Loucy (cell line): Measurements from ENCODE around the gene RPH3AL.

Experiments
- EZH2phosphoT487 ChIP-seq: fragments of 200-600 bp; IDR thresholded peaks from 2 replicates; pipeline ENCODE4 v1.6.1; 2018; ENCODE audit warnings: antibody characterized with exemption, mild to moderate bottlenecking, moderate library complexity, borderline replicate concordance
- TF ChIP-seq, protein P1 (sequence below): fragments of 200-600 bp; sonication (generic); conservative IDR thresholded peaks from 2 replicates; pipeline ENCODE4 v1.5.1; 2014; ENCODE audit warnings: mild to moderate bottlenecking, antibody characterized with exemption, low read length

DNA sequence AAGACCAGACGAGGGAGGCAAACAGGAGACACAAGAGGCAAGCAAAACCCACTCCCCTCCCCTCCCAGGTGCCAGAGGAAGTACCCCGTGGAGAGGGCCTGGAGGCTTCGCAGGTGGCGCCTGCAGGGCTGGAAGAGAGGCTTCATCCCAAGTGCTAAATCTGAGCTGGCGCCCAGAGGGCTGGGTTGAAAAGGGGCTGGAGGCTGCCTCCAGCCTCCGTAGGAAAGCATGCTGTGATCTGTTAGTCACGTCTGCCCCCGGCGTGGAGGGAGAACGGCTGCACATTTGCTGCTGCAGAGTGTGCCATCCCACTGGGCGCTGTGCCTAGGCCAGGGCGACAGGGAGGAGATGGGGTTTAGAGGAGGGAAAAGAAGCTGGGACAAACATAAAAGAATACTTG, 16.9 kb downstream of the RPH3AL start:
- TF ChIP-seq, protein P1, sequence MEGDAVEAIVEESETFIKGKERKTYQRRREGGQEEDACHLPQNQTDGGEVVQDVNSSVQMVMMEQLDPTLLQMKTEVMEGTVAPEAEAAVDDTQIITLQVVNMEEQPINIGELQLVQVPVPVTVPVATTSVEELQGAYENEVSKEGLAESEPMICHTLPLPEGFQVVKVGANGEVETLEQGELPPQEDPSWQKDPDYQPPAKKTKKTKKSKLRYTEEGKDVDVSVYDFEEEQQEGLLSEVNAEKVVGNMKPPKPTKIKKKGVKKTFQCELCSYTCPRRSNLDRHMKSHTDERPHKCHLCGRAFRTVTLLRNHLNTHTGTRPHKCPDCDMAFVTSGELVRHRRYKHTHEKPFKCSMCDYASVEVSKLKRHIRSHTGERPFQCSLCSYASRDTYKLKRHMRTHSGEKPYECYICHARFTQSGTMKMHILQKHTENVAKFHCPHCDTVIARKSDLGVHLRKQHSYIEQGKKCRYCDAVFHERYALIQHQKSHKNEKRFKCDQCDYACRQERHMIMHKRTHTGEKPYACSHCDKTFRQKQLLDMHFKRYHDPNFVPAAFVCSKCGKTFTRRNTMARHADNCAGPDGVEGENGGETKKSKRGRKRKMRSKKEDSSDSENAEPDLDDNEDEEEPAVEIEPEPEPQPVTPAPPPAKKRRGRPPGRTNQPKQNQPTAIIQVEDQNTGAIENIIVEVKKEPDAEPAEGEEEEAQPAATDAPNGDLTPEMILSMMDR: no peak
- TF ChIP-seq EZH2phosphoT487: no peak
